A549 (cell line): Measurements from ENCODE around the gene TRIM9.
A peak's percentile ranks its signal among the peaks of the same experiment; 100 is the strongest.

Source experiments
- HOXB13 ChIP-seq: fragments of 250-450 bp; sonication (Bioruptor Pico); IDR thresholded peaks from 2 replicates; pipeline ENCODE4 v1.5.0; 2020; ENCODE audit warnings: low read depth, mild to moderate bottlenecking, moderate library complexity
- POLR2A ChIP-seq: IDR thresholded peaks from 2 replicates; pipeline ENCODE4 v1.6.1; 2012; ENCODE audit warnings: mild to moderate bottlenecking, low read length
- ZSCAN20 ChIP-seq: fragments of 250-450 bp; sonication (Bioruptor Pico); IDR thresholded peaks from 2 replicates; pipeline ENCODE4 v1.8.0; 2022; ENCODE audit warnings: mild to moderate bottlenecking, moderate library complexity
- TF ChIP-seq, protein P1 (sequence below): fragments of >200 bp; sonication (Bioruptor Twin); formaldehyde crosslinking; IDR thresholded peaks from 3 replicates; pipeline ENCODE4 v1.5.1; 2016
- TF ChIP-seq, protein P2 (sequence below): fragments of 150-350 bp; IDR thresholded peaks from 2 replicates; pipeline ENCODE4 v1.6.1; 2014; ENCODE audit warnings: low read depth, mild to moderate bottlenecking, low read length
- TF ChIP-seq, protein P3 (sequence below): fragments of 200-600 bp; sonication (generic); IDR thresholded peaks from 2 replicates; pipeline ENCODE4 v1.6.1; 2016; ENCODE audit warnings: antibody characterized with exemption, mild to moderate bottlenecking, moderate library complexity

DNA sequence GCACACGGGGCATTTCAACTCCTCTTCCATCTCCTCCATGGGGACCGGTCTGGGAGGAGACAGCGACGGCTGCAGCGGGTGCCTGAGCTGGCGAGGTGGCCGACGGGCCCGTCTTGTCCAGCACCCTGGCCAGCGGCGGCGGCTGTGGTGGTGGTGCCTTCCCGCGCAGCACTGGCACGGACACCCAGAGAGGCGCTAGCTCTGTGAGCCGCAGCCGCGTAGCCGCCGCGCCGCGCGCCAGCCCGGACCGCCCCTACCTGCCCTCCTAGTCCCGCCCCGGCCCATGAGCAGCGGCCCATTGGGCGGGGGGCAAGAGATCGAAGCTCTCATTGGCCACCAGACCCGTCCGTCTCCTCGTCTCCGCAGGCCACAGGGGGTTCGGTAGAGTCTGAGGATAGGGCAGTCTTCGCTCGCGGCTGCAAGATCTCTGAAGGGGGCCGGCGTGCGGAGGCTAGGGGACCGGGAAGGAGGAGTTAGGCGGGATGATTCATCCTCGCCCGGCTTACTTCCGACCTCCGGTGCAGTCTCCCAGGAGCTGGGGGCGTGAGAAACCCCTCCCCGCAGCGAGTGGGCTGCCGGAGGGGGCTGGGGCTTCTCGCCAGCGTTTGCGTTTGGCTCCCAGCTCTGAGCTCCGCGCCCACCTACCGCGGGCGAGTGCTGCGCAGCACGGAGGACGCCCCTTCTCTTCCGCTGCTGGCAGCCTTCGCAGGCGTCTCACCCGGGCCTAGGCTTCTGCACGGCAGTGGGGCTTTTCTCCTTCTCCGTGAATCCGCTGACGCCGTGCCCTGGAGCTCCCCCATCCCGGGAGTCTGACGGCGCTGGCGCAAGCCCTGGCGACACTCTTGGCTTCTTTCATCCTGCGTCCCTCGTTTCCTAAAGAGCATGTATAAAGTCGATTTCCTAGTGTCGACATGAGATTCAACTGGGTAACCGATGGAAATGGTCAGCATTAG is at the start of gene TRIM9:
- TF ChIP-seq POLR2A, result peak; percentile 69
- no peak for TF ChIP-seq ZSCAN20 (CRISPR knock-in tag)
- TF ChIP-seq, protein P1, sequence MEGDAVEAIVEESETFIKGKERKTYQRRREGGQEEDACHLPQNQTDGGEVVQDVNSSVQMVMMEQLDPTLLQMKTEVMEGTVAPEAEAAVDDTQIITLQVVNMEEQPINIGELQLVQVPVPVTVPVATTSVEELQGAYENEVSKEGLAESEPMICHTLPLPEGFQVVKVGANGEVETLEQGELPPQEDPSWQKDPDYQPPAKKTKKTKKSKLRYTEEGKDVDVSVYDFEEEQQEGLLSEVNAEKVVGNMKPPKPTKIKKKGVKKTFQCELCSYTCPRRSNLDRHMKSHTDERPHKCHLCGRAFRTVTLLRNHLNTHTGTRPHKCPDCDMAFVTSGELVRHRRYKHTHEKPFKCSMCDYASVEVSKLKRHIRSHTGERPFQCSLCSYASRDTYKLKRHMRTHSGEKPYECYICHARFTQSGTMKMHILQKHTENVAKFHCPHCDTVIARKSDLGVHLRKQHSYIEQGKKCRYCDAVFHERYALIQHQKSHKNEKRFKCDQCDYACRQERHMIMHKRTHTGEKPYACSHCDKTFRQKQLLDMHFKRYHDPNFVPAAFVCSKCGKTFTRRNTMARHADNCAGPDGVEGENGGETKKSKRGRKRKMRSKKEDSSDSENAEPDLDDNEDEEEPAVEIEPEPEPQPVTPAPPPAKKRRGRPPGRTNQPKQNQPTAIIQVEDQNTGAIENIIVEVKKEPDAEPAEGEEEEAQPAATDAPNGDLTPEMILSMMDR, result no peak
- TF ChIP-seq, protein P2, sequence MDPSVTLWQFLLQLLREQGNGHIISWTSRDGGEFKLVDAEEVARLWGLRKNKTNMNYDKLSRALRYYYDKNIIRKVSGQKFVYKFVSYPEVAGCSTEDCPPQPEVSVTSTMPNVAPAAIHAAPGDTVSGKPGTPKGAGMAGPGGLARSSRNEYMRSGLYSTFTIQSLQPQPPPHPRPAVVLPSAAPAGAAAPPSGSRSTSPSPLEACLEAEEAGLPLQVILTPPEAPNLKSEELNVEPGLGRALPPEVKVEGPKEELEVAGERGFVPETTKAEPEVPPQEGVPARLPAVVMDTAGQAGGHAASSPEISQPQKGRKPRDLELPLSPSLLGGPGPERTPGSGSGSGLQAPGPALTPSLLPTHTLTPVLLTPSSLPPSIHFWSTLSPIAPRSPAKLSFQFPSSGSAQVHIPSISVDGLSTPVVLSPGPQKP, result no peak
- peak; percentile 25; the same call in 1 of the 2 replicates for TF ChIP-seq HOXB13 (CRISPR knock-in tag)
- TF ChIP-seq, protein P3, sequence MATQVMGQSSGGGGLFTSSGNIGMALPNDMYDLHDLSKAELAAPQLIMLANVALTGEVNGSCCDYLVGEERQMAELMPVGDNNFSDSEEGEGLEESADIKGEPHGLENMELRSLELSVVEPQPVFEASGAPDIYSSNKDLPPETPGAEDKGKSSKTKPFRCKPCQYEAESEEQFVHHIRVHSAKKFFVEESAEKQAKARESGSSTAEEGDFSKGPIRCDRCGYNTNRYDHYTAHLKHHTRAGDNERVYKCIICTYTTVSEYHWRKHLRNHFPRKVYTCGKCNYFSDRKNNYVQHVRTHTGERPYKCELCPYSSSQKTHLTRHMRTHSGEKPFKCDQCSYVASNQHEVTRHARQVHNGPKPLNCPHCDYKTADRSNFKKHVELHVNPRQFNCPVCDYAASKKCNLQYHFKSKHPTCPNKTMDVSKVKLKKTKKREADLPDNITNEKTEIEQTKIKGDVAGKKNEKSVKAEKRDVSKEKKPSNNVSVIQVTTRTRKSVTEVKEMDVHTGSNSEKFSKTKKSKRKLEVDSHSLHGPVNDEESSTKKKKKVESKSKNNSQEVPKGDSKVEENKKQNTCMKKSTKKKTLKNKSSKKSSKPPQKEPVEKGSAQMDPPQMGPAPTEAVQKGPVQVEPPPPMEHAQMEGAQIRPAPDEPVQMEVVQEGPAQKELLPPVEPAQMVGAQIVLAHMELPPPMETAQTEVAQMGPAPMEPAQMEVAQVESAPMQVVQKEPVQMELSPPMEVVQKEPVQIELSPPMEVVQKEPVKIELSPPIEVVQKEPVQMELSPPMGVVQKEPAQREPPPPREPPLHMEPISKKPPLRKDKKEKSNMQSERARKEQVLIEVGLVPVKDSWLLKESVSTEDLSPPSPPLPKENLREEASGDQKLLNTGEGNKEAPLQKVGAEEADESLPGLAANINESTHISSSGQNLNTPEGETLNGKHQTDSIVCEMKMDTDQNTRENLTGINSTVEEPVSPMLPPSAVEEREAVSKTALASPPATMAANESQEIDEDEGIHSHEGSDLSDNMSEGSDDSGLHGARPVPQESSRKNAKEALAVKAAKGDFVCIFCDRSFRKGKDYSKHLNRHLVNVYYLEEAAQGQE, result peak; percentile 95
